Mesenchymal stem cell (in vitro differentiated cells and primary cell): ENCODE data around the gene TMEFF2.
A peak's percentile ranks its signal among the peaks of the same experiment; 100 is the strongest.

Source experiments
- DNase-seq: peaks from one replicate; pipeline ENCODE4 v3.0.0-alpha.2; 2013
- H2AFZ ChIP-seq: one replicate; pipeline ENCODE4 v1.6.1; 2013; ENCODE audit warnings: low read depth, mild to moderate bottlenecking, control low read depth, inconsistent platforms, low read length, moderate library complexity
- H2AK5ac ChIP-seq: 2 replicates; pipeline ENCODE4 v1.6.1; 2013; ENCODE audit warnings: low read length, moderate library complexity, mild to moderate bottlenecking, inconsistent platforms; ENCODE audit not compliant: severe bottlenecking
- H2BK120ac ChIP-seq: one replicate; pipeline ENCODE4 v1.6.1; 2013; ENCODE audit warnings: low read depth, mild to moderate bottlenecking, inconsistent platforms, low read length, moderate library complexity
- H2BK12ac ChIP-seq, 2 experiments: one replicate each; pipeline ENCODE4 v1.6.1; 2013; ENCODE audit warnings: inconsistent platforms in 2 of 2, low read length in 2 of 2, mild to moderate bottlenecking in 2 of 2, moderate library complexity in 2 of 2, control low read depth in 1 of 2
- H2BK15ac ChIP-seq: one replicate; pipeline ENCODE4 v1.6.1; 2013; ENCODE audit warnings: mild to moderate bottlenecking, low read depth, inconsistent platforms; ENCODE audit not compliant: poor library complexity, severe bottlenecking
- H2BK5ac ChIP-seq: 2 replicates; pipeline ENCODE4 v1.6.1; 2013; ENCODE audit warnings: low read depth, mild to moderate bottlenecking, low read length, control low read depth, inconsistent platforms; ENCODE audit not compliant: poor library complexity, severe bottlenecking
- H3K14ac ChIP-seq, 2 experiments: one replicate each; pipeline ENCODE4 v1.6.1; 2013; ENCODE audit warnings: inconsistent platforms in 2 of 2, low read length in 2 of 2, control low read depth in 1 of 2, mild to moderate bottlenecking in 1 of 2, moderate library complexity in 1 of 2
- H3K18ac ChIP-seq, 2 experiments: one replicate each; pipeline ENCODE4 v1.6.1; 2013; ENCODE audit warnings: inconsistent platforms in 2 of 2, low read length in 2 of 2, control low read depth in 1 of 2, low read depth in 1 of 2, mild to moderate bottlenecking in 1 of 2
- H3K23ac ChIP-seq, 2 experiments: one replicate each; pipeline ENCODE4 v1.6.1; 2013; ENCODE audit warnings: inconsistent platforms in 2 of 2, low read length in 2 of 2, mild to moderate bottlenecking in 2 of 2, moderate library complexity in 2 of 2, control low read depth in 1 of 2
- H3K27ac ChIP-seq: 2 replicates; pipeline ENCODE4 v1.5.1; 2013; ENCODE audit warnings: mild to moderate bottlenecking, moderate library complexity, low read length, control low read depth, inconsistent platforms; ENCODE audit not compliant: poor library complexity, severe bottlenecking
- H3K27me3 ChIP-seq, 2 experiments: 2 replicates each; pipeline versions ENCODE4 v1.6.1 to v1.7.0; 2013; ENCODE audit warnings: low read length in 2 of 2, mild to moderate bottlenecking in 2 of 2, moderate library complexity in 2 of 2, control low read depth in 1 of 2, inconsistent platforms in 1 of 2; ENCODE audit not compliant: control insufficient read depth in 1 of 2, insufficient read depth in 1 of 2
- H3K36me3 ChIP-seq, 2 experiments: 2 replicates each; pipeline versions ENCODE4 v1.6.1 to v1.7.0; 2013; ENCODE audit warnings: low read length in 2 of 2, control low read depth in 1 of 2, inconsistent platforms in 1 of 2, low read depth in 1 of 2, mild to moderate bottlenecking in 1 of 2; ENCODE audit not compliant: insufficient read depth in 2 of 2, control insufficient read depth in 1 of 2
- H3K4ac ChIP-seq, 2 experiments: one replicate each; pipeline ENCODE4 v1.6.1; 2013; ENCODE audit warnings: inconsistent platforms in 2 of 2, low read length in 2 of 2, mild to moderate bottlenecking in 2 of 2, moderate library complexity in 2 of 2, control low read depth in 1 of 2, low read depth in 1 of 2
- H3K4me1 ChIP-seq: 2 replicates; pipeline ENCODE4 v1.6.1; 2013; ENCODE audit warnings: low read depth, low read length, control low read depth; ENCODE audit not compliant: control insufficient read depth, insufficient read depth
- H3K4me2 ChIP-seq: 2 replicates; pipeline ENCODE4 v1.6.1; 2013; ENCODE audit warnings: low read length, mild to moderate bottlenecking, inconsistent platforms; ENCODE audit not compliant: poor library complexity, severe bottlenecking
- H3K4me3 ChIP-seq, 2 experiments: 2 replicates each; pipeline versions ENCODE4 v1.5.1 to v1.7.0; 2013; ENCODE audit warnings: low read length in 2 of 2, mild to moderate bottlenecking in 2 of 2, control low read depth in 1 of 2, low read depth in 1 of 2; ENCODE audit not compliant: insufficient read depth in 1 of 2
- H3K79me1 ChIP-seq: replicated peaks from 2 replicates; pipeline ENCODE4 v1.6.1; 2013; ENCODE audit warnings: mild to moderate bottlenecking, control low read depth, low read length, inconsistent platforms; ENCODE audit not compliant: poor library complexity, severe bottlenecking
- H3K9ac ChIP-seq: 2 replicates; pipeline ENCODE4 v1.7.0; 2013; ENCODE audit warnings: mild to moderate bottlenecking, low read length, moderate library complexity
- H3K9me3 ChIP-seq: 2 replicates; pipeline ENCODE4 v1.7.0; 2013; ENCODE audit warnings: mild to moderate bottlenecking, low read length; ENCODE audit not compliant: control insufficient read depth
- H4K8ac ChIP-seq: one replicate; pipeline ENCODE4 v1.6.1; 2013; ENCODE audit warnings: inconsistent platforms, mild to moderate bottlenecking, low read length, moderate library complexity
- H4K91ac ChIP-seq: one replicate; pipeline ENCODE4 v1.6.1; 2013; ENCODE audit warnings: mild to moderate bottlenecking, low read length, inconsistent platforms
- WGBS: methylation state at CpG from one replicate; pipeline ENCODE4 v1.1.7; 2013; ENCODE audit warnings: mixed read lengths; 5-methylcytosine and 5-hydroxymethylcytosine counted together

Gene TMEFF2

DNA sequence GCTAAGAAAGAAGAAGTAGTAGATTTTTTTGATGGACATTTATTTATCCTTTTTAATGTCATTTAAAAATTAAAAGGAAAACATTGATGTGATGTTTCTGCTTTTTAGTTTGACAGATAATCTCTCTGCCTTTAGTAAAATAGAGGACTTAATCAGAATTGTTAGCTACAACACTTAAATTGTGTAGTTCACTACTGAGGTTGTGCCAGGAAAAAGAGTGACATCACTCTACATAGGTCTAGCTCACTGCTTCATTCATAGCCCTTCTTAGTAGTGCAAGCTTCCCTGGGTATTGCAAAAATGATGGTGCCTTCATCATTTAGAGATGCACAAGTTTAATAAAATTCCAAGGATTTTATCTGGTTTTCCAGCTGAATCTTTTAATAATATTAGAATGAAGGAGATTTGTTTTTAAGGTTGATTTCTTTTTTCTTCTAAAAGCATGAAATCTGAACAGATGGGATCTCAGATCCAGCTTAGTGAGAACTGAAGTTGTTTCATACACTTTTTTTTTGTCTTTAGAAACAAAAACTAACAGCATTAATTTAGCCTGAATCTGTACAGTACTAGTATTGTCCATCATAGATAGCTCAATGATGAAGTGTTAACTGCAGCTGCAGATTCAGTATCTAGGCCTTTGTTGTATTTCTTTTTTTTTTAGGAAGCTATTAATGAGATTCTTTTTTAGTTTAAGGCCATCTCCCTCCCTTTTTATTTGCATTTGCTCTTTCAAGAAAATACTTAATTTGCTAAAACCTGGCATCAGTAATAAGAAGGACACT is 20.6 kb upstream of the TMEFF2 start:
- no peak for DNase-seq
- Histone ChIP-seq H3K36me3 (no peaks in the 10 kb centered on the region), H3K4me1 (no peaks in the 10 kb centered on the region), H2BK5ac (no peak overlapping the region), H2BK15ac (no peak overlapping the region), H3K23ac (no peak overlapping the region), H3K18ac (no peak overlapping the region), H3K4ac (no peak overlapping the region), H2AFZ (no peak overlapping the region), H4K91ac (no peak overlapping the region), H3K9me3 (peaks cover 7% of the 10 kb centered on the region), H3K9ac (no peak overlapping the region), H3K79me1 (no peaks in the 10 kb centered on the region), H4K8ac (no peak overlapping the region), H3K14ac (no peak overlapping the region), H2AK5ac (no peak overlapping the region), H3K27ac (no peak overlapping the region), H2BK120ac (no peak overlapping the region), H3K4me2 (no peak overlapping the region), H3K27me3 (no peaks in the 10 kb centered on the region), H2BK12ac (no peak overlapping the region), H3K4me3 (no peak overlapping the region)

DNA sequence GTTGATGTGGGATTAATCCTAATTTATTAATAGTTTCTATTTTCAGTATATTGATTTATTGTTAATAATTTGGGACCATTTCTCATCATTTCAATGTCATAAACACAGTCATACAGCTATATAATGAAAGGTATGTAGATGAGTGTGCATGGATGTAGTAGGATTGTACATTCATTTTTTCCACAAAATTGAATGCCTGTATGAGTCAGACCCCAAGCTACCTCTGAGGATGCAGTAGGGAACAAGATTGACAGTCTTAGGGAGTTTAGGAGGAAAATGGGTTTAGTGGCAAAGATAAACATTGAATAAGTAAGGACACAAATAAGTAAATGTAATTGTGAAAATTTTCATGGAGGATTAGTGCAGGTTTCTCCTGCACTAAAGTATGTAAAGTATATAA is 14.1 kb upstream of the TMEFF2 start:
- Histone ChIP-seq H3K9me3 (peaks cover 7% of the 10 kb centered on the region), H2AFZ (no peak overlapping the region), H2BK12ac (no peak overlapping the region), H3K14ac (no peak overlapping the region), H3K4me3 (no peak overlapping the region), H4K8ac (no peak overlapping the region), H3K27me3 (no peaks in the 10 kb centered on the region), H3K4ac (no peak overlapping the region), H2BK15ac (no peak overlapping the region), H3K9ac (no peak overlapping the region), H2BK5ac (no peak overlapping the region), H3K18ac (no peak overlapping the region), H3K36me3 (no peaks in the 10 kb centered on the region), H4K91ac (no peak overlapping the region), H3K4me2 (no peak overlapping the region), H3K23ac (no peak overlapping the region), H3K79me1 (no peaks in the 10 kb centered on the region), H2AK5ac (no peak overlapping the region), H2BK120ac (no peak overlapping the region), H3K27ac (no peak overlapping the region), H3K4me1 (no peaks in the 10 kb centered on the region)
- no peak for DNase-seq

DNA sequence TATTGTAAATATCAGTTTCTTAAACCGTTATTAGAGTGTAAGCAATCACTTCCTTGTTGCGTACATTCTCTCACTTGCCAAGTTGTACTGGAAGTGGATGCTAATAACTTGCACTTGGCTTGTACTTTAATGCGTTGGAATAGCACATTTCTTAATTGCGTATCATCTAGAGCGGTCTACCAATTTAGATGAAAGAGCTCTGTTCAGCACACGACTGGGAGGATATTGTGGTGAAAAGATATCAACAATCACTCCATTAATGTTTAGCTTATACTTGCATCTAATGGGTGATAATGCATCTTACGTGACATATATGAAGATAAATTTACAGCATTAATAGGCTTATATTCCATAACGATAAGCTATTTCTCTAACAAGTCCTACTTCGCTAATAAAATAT is 11.7 kb upstream of the TMEFF2 start:
- H3K14ac ChIP-seq, result no peak overlapping the region
- H3K9ac ChIP-seq, result no peak overlapping the region
- no peak overlapping the region for H3K23ac ChIP-seq
- no peak for DNase-seq
- no peak overlapping the region for H3K18ac ChIP-seq
- H2BK15ac ChIP-seq, result no peak overlapping the region
- H2AK5ac ChIP-seq, result no peak overlapping the region
- peaks cover 2% of the 10 kb centered on the region for H3K9me3 ChIP-seq
- H3K4me1 ChIP-seq, result no peaks in the 10 kb centered on the region
- H4K8ac ChIP-seq, result no peak overlapping the region
- no peak overlapping the region for H4K91ac ChIP-seq
- no peak overlapping the region for H3K4ac ChIP-seq
- no peak overlapping the region for H3K4me3 ChIP-seq
- no peaks in the 10 kb centered on the region for H3K79me1 ChIP-seq
- WGBS, result 96% methylated on average over 4 of the region's 9 CpGs
- no peak overlapping the region for H3K4me2 ChIP-seq
- H2BK12ac ChIP-seq, result no peak overlapping the region
- H2AFZ ChIP-seq, result no peak overlapping the region
- H3K27me3 ChIP-seq, result no peaks in the 10 kb centered on the region
- H3K27ac ChIP-seq, result no peak overlapping the region
- no peak overlapping the region for H2BK5ac ChIP-seq
- no peaks in the 10 kb centered on the region for H3K36me3 ChIP-seq
- no peak overlapping the region for H2BK120ac ChIP-seq

DNA sequence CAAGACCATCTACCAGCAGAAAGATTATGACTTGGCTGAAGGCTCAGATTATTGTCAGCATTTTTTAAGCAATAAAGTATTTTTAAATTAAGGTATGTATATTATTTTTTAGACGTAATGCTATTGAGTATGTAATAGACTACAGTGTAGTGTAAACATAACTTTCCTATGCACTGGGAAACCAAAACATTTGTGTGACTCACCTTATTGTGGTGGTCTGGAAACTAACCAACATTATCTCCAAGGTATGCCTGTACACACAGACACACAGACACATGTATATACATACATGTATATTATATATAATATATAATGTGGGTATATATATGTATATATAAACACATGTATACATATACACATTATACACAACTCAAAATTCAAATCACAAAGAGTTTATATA is 9.1 kb upstream of the TMEFF2 start:
- Histone ChIP-seq H3K36me3 (no peaks in the 10 kb centered on the region), H2BK12ac (no peak overlapping the region), H3K4ac (no peak overlapping the region), H4K91ac (no peak overlapping the region), H3K4me3 (no peak overlapping the region), H2AK5ac (no peak overlapping the region), H3K14ac (no peak overlapping the region), H4K8ac (no peak overlapping the region), H2BK120ac (no peak overlapping the region), H3K79me1 (no peaks in the 10 kb centered on the region), H2BK5ac (no peak overlapping the region), H2BK15ac (no peak overlapping the region), H3K4me1 (no peaks in the 10 kb centered on the region), H3K9me3 (no peaks in the 10 kb centered on the region), H3K18ac (no peak overlapping the region), H3K4me2 (no peak overlapping the region), H2AFZ (no peak overlapping the region), H3K27me3 (peaks cover 0 to 10% of the 10 kb centered on the region in 2 experiments), H3K27ac (no peak overlapping the region), H3K9ac (no peak overlapping the region), H3K23ac (no peak overlapping the region)
- DNase-seq, result peak; percentile 1
- WGBS, result no CpG with 5 or more reads among the region's 1 CpG
